Subcutaneous abdominal adipose tissue (tissue), 5 donors: ENCODE results near the gene NUDT6.

Experiments used
- H3K27ac ChIP-seq: one replicate; pipeline ENCODE4 v1.7.0; 2013; ENCODE audit warnings: low read depth, mild to moderate bottlenecking, inconsistent platforms, low read length, moderate library complexity
- H3K27me3 ChIP-seq, 5 donors: one replicate each; pipeline ENCODE4 v1.7.0; 2013; ENCODE audit warnings: low read length in 5 of 5, inconsistent platforms in 1 of 5; ENCODE audit not compliant: control insufficient read depth in 5 of 5, insufficient read depth in 4 of 5
- H3K36me3 ChIP-seq, 5 donors: one replicate each; pipeline ENCODE4 v1.7.0; 2013; ENCODE audit warnings: low read length in 5 of 5; ENCODE audit not compliant: control insufficient read depth in 5 of 5, insufficient read depth in 5 of 5
- H3K4me1 ChIP-seq, 5 donors: one replicate each; pipeline ENCODE4 v1.7.0; 2013; ENCODE audit warnings: low read length in 5 of 5, mild to moderate bottlenecking in 3 of 5, moderate library complexity in 1 of 5; ENCODE audit not compliant: control insufficient read depth in 5 of 5, insufficient read depth in 5 of 5
- H3K4me3 ChIP-seq, 5 donors: one replicate each; pipeline ENCODE4 v1.7.0; 2013; ENCODE audit warnings: low read length in 5 of 5, low read depth in 1 of 5
- H3K9ac ChIP-seq, 5 donors: one replicate each; pipeline ENCODE4 v1.7.0; 2013; ENCODE audit warnings: low read length in 5 of 5, mild to moderate bottlenecking in 4 of 5, moderate library complexity in 3 of 5
- H3K9me3 ChIP-seq, 5 donors: one replicate each; pipeline ENCODE4 v1.7.0; 2013; ENCODE audit warnings: low read length in 5 of 5; ENCODE audit not compliant: control insufficient read depth in 5 of 5
- donor health status: healthy.
- donor health status: healthy.
- donor health status: healthy.
- donor health status: healthy.
- donor health status: healthy.

NUDT6 gene

DNA sequence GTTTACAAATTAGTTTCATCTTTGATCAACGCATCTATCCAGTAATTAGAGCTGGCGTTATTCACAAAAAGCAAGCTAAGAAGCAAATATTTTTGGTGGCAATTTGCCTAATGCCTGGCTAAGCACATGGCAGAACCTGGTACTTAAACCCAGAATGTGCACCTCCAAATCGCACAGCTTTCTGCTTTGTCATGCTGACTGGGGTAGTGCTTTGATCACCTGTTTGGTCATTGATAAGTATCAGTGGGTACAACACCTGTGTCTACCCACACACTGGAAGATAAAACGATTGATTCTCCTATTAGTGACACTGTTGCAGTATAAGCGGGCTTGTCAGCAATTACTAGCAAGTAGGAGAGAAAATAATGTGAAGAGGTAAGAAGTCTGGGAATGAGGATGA, 1.9 kb downstream of the NUDT6 start:
- Histone ChIP-seq H3K4me3 (no peak overlapping the region), H3K9me3 (no peaks in the 10 kb centered on the region), H3K9ac (no peak overlapping the region), H3K4me1 (peaks cover 0 to 27% (median 17%) of the 10 kb centered on the region in 5 donors), H3K27ac (no peak overlapping the region), H3K36me3 (peaks cover 0 to 6% (median 0%) of the 10 kb centered on the region in 5 donors), H3K27me3 (no peaks in the 10 kb centered on the region)

GRCh38 chr4:122917731-122918130, 4.7 kb downstream of the NUDT6 start:
- Histone ChIP-seq H3K36me3 (peaks cover 0 to 6% (median 3%) of the 10 kb centered on the region in 5 donors), H3K27me3 (no peaks in the 10 kb centered on the region), H3K4me1 (peaks cover 0 to 14% (median 10%) of the 10 kb centered on the region in 5 donors), H3K4me3 (no peak overlapping the region), H3K9me3 (no peaks in the 10 kb centered on the region), H3K9ac (no peak overlapping the region), H3K27ac (no peak overlapping the region)

- Histone ChIP-seq H3K4me3 (no peak overlapping the region), H3K36me3 (peaks cover 0 to 9% (median 3%) of the 10 kb centered on the region in 5 donors), H3K9ac (no peak overlapping the region), H3K4me1 (peaks cover 0 to 10% (median 0%) of the 10 kb centered on the region in 5 donors), H3K9me3 (no peaks in the 10 kb centered on the region), H3K27me3 (no peaks in the 10 kb centered on the region), H3K27ac (no peak overlapping the region)
These were observed 7.5 kb downstream of the NUDT6 start for GRCh38 chr4:122914938-122915337.

DNA sequence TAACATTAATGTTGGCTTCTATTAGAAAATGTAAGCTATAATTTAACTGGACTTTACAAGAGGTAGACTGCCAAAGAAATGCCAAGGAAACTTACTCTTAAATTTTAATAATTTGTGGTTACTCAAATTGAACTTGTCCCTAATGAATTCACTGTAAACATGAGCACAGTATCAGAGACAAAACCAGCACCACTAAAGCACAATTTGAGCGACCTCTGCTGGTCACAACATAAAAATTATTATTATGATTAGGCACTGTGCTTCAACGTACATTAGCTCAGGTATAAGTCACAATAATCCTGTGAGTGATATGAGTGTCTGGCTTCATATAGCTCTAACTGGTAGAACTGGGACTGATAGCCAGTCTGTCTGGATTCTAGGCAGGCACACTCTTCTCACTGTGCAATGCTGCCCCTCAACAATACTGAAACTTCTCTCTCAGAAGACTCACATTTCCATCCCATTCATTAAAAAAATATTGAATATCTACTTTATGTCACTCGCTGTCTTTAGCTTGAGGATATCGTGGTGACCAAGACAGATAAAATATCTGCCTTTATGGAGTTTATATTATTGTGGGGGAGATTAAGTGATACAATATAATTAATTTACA, 8.0 kb downstream of the NUDT6 start:
- peaks cover 0 to 9% (median 3%) of the 10 kb centered on the region in 5 donors for H3K36me3 ChIP-seq
- no peaks in the 10 kb centered on the region for H3K27me3 ChIP-seq
- H3K27ac ChIP-seq: no peak overlapping the region
- H3K9me3 ChIP-seq: no peaks in the 10 kb centered on the region
- H3K4me1 ChIP-seq: peaks cover 0 to 15% (median 0%) of the 10 kb centered on the region in 5 donors
- H3K4me3 ChIP-seq: no peak overlapping the region
- no peak overlapping the region for H3K9ac ChIP-seq

GRCh38 chr4:122912810-122913575, 9.4 kb downstream of the NUDT6 start:
- Histone ChIP-seq H3K4me1 (peaks cover 0 to 16% (median 0%) of the 10 kb centered on the region in 5 donors), H3K36me3 (peaks cover 0 to 9% (median 3%) of the 10 kb centered on the region in 5 donors), H3K9me3 (no peaks in the 10 kb centered on the region), H3K27ac (no peak overlapping the region), H3K9ac (peak overlapping the region in 1 of 5 donors; percentile 32), H3K27me3 (no peaks in the 10 kb centered on the region), H3K4me3 (no peak overlapping the region)

DNA sequence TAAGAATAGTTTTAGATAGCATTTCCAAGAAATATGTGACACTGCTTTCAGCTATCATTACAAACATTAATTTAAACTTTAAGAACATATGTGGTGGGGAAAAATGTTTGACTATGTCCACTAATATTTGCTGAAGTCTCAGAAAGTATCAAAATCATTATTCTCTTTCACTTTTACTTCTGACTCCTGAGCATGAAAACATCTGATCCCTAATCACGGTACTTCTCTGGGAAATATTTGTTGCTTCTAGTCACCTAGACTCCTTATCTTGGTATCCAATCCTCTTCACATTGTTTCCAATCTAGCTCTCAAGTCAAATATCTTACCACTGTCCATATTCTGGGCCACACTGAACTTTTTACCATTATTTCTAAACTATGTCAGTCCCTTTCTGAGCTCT, 10.8 kb downstream of the NUDT6 start:
- no peak overlapping the region for H3K4me3 ChIP-seq
- peaks cover 0 to 7% (median 3%) of the 10 kb centered on the region in 5 donors for H3K36me3 ChIP-seq
- H3K27ac ChIP-seq: peak overlapping the region; percentile 14
- no peak overlapping the region for H3K9ac ChIP-seq
- H3K4me1 ChIP-seq: peaks cover 0 to 16% (median 0%) of the 10 kb centered on the region in 5 donors
- H3K9me3 ChIP-seq: no peaks in the 10 kb centered on the region
- H3K27me3 ChIP-seq: no peaks in the 10 kb centered on the region

DNA sequence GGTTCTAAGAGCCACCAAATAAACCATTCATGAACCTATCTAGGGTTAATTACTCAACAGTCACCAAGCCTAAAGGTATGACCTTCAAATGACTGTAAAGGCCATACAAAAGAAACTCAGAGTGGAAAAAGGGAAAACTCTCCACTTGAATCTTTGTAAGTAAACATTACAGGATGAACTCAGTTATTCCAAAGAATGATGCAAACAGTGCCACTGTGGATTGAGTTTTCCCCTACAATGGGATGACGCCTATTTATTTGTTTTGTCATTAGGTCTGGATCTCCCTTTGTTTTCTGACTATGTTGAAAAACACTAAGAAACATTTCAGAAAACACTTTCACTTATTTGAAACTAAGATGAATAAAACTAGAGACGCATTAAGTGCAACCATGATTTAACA, 12.7 kb downstream of the NUDT6 start:
- Histone ChIP-seq H3K27ac (peak overlapping the region; percentile 68), H3K4me1 (peaks cover 0 to 16% (median 0%) of the 10 kb centered on the region in 5 donors), H3K9me3 (no peaks in the 10 kb centered on the region), H3K27me3 (no peaks in the 10 kb centered on the region), H3K9ac (no peak overlapping the region), H3K36me3 (peaks cover 0 to 5% (median 0%) of the 10 kb centered on the region in 5 donors), H3K4me3 (no peak overlapping the region)

GRCh38 chr4:122908223-122908622, 14.2 kb downstream of the NUDT6 start:
- Histone ChIP-seq H3K27me3 (no peaks in the 10 kb centered on the region), H3K4me1 (peaks cover 0 to 14% (median 0%) of the 10 kb centered on the region in 5 donors), H3K36me3 (peaks cover 0 to 5% (median 0%) of the 10 kb centered on the region in 5 donors), H3K9ac (no peak overlapping the region), H3K9me3 (no peaks in the 10 kb centered on the region), H3K4me3 (no peak overlapping the region), H3K27ac (no peak overlapping the region)

DNA sequence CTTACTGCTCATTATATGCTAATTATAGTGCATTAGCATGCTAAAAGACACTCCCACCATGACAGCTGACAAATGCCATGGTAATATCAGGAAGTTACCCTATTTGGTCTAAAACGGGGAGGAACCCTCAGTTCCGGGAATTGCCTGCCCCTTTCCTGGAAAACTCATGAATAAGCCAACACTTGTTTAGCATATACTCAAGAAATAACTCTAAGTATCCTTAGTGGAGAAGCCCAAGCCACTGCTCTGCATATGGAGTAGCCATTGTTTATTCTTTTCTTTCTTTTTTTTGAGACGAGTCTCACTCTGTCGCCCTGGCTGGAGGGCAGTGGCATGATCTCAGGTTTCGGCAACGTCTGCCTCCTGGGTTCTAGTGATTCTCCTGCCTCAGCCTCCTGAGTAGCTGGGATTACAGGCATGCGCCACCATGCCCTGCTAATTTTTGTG, 15.5 kb downstream of the NUDT6 start:
- H3K4me3 ChIP-seq: no peak overlapping the region
- no peaks in the 10 kb centered on the region for H3K27me3 ChIP-seq
- peaks cover 0 to 5% (median 0%) of the 10 kb centered on the region in 5 donors for H3K36me3 ChIP-seq
- no peak overlapping the region for H3K27ac ChIP-seq
- H3K4me1 ChIP-seq: peaks cover 0 to 11% (median 0%) of the 10 kb centered on the region in 5 donors
- H3K9me3 ChIP-seq: no peaks in the 10 kb centered on the region
- H3K9ac ChIP-seq: no peak overlapping the region

GRCh38 chr4:122903766-122904288, 18.6 kb downstream of the NUDT6 start:
- no peak overlapping the region for H3K27ac ChIP-seq
- H3K27me3 ChIP-seq: no peaks in the 10 kb centered on the region
- H3K36me3 ChIP-seq: peaks cover 0 to 3% (median 0%) of the 10 kb centered on the region in 5 donors
- H3K4me1 ChIP-seq: peaks cover 0 to 9% (median 0%) of the 10 kb centered on the region in 5 donors
- H3K9ac ChIP-seq: no peak overlapping the region
- no peaks in the 10 kb centered on the region for H3K9me3 ChIP-seq
- no peak overlapping the region for H3K4me3 ChIP-seq
